HG03045 (cell line): Measurements from ENCODE around the gene THPO.
A peak's percentile ranks its signal among the peaks of the same experiment; 100 is the strongest.

Experiments
- ATAC-seq: cut with Tn5 transposase; IDR thresholded peaks from one replicate; pipeline ENCODE4 v1.9.1; 2021; ENCODE audit warnings: mild to moderate bottlenecking, moderate library complexity; ENCODE audit not compliant: unreplicated experiment

The THPO gene

GRCh38 chr3:184377882-184378445 is at the start of gene THPO:
THPO (minus strand) TSS chr3:184378207; CDS start chr3:184376259, 1,948 bp downstream.
- ATAC-seq = no peak

GRCh38 chr3:184426691-184427141 is 48.7 kb upstream of the THPO start:
- no peak for ATAC-seq

- ATAC-seq = no peak
Measured at GRCh38 chr3:184423561-184423960, 45.6 kb upstream of the THPO start.

DNA sequence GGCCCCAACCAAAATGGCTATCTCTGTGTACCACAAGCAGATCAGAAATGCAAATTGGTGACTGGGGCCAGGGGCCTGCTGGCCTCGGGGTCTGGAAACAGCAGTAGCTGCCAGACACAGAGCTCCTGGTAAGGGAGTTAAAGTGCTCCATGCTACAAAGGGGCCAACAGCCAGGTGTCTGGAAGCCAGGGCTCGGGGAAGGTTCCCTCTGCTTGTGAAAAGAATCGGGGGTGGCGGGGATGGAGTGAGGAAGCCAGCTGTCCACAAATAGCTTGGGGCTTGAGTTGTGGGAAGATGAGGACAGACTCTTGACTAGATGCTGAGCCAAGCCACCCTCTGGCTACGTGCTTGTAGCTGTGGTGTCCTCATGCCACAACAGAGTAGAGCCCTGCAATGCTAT is 41.2 kb upstream of the THPO start:
- ATAC-seq = no peak

DNA sequence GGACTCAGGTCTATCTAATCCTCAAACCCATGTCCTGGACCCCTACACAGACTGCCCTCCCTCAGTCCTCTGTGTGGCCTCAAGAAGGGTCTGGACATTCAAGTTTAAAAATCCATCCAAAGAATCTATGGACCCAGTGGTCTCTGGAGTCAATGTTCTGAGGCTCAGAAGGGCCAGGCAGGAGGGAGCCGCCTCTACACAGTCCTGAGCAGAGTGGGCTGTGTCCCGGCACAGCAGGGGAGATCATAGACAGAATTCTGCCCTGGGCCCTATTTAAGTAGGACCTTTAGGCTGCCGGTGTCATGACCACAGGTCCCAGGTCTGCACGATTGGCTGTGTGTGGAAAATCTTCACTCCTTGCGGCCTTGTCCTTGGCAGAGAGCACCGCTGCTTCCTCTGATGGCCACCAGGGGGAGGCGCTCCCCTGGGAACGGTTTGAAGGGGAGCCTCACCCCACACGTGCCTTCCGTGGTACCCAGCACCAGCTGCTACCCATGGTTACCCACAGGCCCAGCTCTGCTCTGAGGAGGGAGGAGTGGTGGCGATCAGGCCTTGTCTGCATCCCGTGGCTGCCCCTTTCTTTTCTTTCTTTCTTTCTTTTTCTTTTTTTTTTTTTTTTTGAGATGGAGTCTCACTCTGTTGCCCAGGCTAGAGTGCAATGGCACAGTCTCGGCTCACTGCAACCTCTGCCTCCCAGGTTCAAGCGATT is 39.8 kb upstream of the THPO start:
- peak; percentile 67 for ATAC-seq

GRCh38 chr3:184415203-184415490 is 37.1 kb upstream of the THPO start:
- no peak for ATAC-seq

DNA sequence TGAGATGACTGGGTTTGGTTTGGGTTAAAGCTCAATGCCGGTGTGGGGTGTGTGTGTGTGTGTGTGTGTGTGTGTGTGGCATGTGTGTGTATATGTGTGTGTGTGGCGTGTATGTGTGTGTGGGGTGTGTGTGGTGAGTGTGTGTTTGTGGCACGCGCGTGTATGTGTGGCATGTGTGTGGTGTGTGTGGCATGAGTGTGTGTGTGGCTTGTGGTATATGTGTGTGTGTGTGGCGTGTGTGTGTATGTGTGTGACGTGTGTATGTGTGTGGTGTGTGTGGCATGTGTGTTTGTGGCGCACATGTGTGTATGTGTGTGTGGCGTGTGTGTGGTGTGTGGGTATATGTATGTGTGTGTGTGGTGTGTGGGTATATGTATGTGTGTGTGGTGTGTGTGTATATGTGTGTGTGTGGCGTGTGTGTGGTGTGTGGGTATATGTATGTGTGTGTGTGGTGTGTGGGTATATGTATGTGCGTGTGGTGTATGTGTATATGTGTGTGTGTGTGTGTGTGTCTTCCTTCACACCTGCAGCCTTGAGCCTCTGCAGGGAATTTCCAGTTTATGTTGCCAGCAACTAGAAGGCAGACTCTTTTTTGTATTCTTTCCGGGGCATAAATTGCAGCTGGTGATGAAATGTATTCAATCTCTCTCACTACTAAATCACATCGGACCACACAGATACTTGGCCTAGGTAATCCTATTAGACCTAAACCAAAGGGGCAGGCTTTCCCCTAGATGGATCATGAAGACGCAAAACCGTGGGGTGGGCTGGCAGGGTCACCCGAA is 36.6 kb upstream of the THPO start:
- no peak for ATAC-seq

- ATAC-seq = no peak
Measured at GRCh38 chr3:184409946-184410500, 32.0 kb upstream of the THPO start.

- ATAC-seq = no peak
Measured at GRCh38 chr3:184409331-184409926, 31.4 kb upstream of the THPO start.

DNA sequence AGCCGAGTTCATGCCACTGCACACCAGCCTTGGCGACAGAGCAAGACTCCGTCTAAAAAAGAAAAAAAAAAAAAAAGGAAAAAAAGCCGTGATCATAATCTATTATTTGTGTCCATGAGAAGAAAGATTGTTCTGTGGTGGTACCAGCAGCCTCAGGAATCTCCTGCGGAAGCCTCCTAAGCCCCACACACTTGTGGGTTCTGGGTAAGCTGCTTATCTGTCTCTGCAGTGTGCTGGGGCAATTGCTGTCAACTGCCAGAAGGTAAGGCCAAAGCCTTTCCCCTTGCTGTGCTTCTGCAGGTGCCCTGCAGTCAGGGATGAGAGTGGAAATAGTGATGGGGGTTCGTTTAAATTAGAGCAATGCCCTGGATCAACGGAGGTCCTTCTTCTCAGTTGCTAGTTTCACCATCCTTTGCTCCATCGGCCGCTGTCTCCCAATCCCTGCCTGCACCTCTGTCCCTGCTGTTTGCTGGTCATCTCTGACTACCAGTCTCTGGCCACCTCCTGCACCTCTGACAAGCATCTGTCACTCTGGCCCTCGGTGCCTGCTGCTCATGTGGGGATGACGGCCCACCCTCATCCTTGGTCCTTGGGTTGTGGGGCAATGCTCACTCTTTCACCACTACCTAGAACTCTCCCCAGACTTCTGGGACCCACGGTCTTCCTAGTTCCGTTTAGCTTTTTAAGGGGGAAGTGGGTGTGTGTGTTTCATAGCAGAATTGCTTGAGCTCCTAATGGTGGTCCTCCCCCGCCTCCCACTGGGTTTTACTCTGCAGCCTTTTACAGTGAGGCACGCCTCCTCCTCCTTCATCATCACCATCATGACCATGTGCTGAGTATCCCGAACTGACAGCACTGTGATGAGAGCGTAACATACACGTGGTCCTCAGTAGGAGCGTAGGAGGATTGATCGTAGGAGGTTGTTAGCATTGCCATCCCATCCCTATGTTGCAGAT is 27.3 kb upstream of the THPO start:
- ATAC-seq = no peak

DNA sequence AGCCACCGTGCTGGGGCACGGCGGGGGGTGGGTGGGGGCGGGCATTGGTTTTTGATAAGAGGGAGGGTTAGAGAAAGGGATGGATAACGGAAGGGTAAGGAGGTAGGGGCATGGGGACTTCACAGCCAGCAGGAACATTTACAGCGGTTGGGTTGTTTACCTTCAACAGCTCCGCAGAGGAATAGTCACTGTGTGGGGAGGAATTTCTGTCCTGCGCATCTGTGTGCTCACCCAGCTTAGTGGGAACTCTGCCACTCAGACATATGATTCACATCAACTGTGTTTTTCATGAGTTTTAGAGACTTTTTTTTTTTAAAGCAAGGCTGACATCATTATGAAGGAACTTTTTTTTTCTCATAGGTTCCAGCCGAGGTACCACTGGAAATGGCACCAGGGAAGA is 21.4 kb upstream of the THPO start:
- ATAC-seq = no peak

DNA sequence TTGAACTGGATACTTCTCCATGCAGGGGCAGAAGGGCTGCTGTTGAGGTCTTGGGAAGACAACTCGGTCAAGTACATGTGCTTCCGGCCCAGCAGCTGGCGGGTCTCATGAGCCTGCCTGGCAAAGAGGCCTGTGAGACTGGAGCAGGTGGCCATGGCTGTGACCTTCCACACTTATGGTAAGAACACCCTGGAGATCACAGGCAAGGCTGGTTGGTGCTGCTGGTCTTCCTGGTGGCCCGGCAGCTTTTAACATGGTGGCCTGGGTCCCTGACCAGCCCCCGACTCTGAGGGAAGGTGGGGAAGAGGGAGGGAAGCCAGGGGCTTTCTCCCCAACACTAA is 17.3 kb upstream of the THPO start:
- no peak for ATAC-seq

- no peak for ATAC-seq
Measured at GRCh38 chr3:184391266-184391665, 13.3 kb upstream of the THPO start.

- ATAC-seq = no peak
Measured at GRCh38 chr3:184389935-184390528, 12.0 kb upstream of the THPO start.

- ATAC-seq = no peak
Measured at GRCh38 chr3:184389384-184389783, 11.4 kb upstream of the THPO start.

GRCh38 chr3:184388936-184389230 is 10.9 kb upstream of the THPO start:
- ATAC-seq = no peak

GRCh38 chr3:184388164-184388935 is 10.3 kb upstream of the THPO start:
- no peak for ATAC-seq

GRCh38 chr3:184387174-184387714 is 9.2 kb upstream of the THPO start:
- ATAC-seq = no peak
